ENCODE data around the gene MYRF.

The MYRF gene

DNA sequence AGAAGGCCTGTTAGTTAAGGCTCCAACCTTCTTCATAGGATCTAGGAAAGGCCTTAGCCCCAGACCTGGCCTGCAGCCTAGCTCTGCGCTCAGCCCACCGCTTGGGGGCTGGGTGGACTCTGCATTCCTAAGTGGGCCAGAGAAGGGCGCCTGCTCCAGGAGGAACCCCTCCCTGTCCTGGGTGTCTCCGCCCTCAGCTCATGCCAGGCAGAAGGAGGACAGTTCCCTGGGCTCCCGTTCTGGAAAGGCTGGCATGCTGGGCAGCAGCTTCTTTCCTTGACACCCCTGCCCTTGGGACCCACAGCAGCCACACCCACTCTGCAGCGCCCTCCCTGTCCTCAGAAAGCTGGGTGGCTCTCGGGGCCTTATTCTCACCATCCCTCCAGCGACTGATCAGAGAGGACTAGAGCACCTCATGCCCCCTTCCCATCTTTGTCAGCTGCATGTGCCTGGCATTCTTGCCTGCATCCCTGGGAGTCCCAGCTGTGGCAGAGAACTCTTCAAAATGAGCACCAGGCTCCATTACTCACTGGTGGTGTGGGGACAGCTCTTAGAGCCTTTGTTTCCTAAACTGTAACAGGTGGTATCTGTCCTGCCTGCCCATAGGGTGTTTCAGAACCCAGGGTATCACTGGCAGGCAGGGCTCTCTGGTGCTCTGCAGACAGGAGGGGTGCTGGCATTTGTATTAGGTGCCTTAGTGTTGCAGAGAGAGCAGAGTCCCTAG is 20.3 kb upstream of the MYRF start:
- in situ Hi-C loops (cut with HindIII; ENCODE audit: low sequenced_read_pairs), result no loop called here
- TF ChIP-seq, protein P1, sequence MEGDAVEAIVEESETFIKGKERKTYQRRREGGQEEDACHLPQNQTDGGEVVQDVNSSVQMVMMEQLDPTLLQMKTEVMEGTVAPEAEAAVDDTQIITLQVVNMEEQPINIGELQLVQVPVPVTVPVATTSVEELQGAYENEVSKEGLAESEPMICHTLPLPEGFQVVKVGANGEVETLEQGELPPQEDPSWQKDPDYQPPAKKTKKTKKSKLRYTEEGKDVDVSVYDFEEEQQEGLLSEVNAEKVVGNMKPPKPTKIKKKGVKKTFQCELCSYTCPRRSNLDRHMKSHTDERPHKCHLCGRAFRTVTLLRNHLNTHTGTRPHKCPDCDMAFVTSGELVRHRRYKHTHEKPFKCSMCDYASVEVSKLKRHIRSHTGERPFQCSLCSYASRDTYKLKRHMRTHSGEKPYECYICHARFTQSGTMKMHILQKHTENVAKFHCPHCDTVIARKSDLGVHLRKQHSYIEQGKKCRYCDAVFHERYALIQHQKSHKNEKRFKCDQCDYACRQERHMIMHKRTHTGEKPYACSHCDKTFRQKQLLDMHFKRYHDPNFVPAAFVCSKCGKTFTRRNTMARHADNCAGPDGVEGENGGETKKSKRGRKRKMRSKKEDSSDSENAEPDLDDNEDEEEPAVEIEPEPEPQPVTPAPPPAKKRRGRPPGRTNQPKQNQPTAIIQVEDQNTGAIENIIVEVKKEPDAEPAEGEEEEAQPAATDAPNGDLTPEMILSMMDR (IDR thresholded peaks at IDR 0.05; ENCODE audit: low read depth, low read length), result no peak
- H3K4me3 ChIP-seq (ENCODE audit: low read depth, low read length), result no peak overlapping the region
- no peak for DNase-seq (ENCODE audit: low read depth, low spot score)

DNA sequence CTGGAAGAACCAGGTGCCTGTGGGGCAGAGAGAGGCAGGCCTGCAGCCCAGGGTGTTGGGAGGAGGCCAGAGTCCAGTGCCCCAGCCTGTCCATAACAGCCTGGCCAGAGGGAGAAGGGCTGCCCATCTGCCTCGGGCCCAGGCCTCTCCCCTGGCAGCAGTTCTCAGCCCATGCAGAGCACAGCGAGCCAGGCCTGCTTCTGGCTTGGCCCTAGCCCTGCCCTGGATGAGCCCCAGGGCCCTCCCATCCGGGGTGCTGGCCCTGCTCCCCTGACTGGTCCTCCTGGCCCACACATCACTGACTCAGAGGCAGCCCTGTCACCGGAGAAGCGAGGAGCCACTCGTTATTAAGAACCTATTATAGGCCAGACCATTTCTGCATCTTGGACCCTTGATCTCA is 19.7 kb upstream of the MYRF start:
- no peak overlapping the region for H3K4me3 ChIP-seq (ENCODE audit: low read depth, low read length)
- TF ChIP-seq, protein P1 (IDR thresholded peaks at IDR 0.05; ENCODE audit: low read depth, low read length), result no peak
- in situ Hi-C loops (cut with HindIII; ENCODE audit: low sequenced_read_pairs), result no loop called here
- DNase-seq (ENCODE audit: low read depth, low spot score), result no peak

DNA sequence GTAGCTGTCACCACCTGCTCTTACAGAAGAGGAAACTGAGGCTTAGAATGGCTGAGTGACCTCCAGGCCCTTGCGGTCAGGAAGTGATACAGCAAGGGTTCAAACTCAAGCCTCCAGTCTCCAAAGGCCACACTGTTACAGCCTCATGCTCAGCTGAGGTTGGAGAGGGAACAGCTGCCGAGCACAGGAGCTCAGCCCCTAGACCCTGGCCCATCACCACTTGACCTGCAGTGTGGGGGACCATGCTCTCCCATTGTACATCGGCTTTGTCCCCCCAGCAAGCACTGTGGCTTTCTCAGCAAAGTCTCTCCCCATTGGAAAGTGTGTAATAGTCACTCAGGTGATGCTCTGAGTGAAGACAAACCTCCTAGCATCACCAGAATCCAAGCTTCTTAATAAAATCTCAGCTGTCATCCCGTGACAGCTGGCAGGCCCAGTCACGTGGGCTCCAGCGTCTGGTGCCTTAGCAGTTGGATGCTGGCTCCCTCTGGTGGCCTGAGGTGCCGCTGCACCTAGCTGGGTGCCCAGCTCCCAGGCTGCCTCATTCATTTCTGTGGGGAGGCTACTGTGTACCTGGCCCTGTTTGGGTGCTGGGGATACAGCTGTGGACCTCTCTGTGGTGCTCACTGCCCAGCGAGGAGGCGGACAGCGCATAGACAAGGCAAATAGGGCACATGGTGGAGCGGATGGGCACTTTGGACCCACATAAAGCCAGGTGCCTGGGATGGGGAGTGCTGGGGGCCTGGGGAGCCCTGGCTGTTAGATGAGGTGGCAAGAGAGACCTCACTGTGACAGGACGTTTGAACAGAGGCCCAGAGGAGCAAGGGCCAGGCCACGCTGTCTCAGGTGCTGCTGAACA is 19.1 kb upstream of the MYRF start:
- no peak overlapping the region for H3K4me3 ChIP-seq (ENCODE audit: low read depth, low read length)
- in situ Hi-C loops (cut with HindIII; ENCODE audit: low sequenced_read_pairs), result no loop called here
- DNase-seq (ENCODE audit: low read depth, low spot score), result peak; percentile 74
- TF ChIP-seq, protein P1 (IDR thresholded peaks at IDR 0.05; ENCODE audit: low read depth, low read length), result peak; percentile 100

DNA sequence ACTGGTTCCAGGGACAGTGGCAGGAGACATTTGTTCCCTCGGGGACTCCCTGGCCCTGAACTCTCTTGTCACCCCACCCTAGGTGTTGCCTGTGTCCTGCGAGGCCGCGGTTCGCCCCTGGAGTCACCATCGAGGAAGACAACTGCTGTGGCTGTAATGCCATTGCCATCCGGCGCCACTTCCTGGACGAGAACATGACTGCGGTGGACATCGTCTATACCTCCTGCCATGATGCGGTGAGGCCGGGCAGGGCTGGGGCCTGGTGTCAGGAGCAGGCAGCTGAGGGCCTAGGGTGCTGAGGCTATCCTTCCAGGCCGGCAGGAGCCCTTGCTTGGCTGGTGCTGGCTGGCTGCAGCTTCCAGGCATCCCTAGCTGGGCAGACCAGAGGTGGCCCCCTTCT is 17.7 kb upstream of the MYRF start:
- in situ Hi-C loops (cut with HindIII; ENCODE audit: low sequenced_read_pairs), result no loop called here
- no peak for DNase-seq (ENCODE audit: low read depth, low spot score)
- TF ChIP-seq, protein P1 (IDR thresholded peaks at IDR 0.05; ENCODE audit: low read depth, low read length), result no peak
- no peak overlapping the region for H3K4me3 ChIP-seq (ENCODE audit: low read depth, low read length)

DNA sequence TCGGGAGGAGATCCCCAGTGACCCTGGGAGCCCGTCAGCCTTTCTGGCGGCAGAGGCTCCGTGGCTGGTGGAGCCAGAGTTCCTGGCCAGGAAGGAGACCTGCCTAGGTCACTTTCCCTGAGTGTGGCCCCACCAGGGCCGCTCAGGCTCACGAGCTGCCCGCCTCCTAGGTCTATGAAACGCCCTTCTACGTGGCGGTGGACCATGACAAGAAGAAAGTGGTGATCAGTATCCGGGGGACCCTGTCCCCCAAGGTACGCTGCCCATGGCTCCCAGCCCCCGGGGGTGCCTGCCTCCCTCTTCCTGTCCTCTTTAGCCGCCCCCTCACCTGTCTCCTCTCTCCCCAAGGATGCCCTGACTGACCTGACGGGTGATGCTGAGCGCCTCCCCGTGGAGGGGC is 17.0 kb upstream of the MYRF start:
- in situ Hi-C loops (cut with HindIII; ENCODE audit: low sequenced_read_pairs), result no loop called here
- no peak overlapping the region for H3K4me3 ChIP-seq (ENCODE audit: low read depth, low read length)
- TF ChIP-seq, protein P1 (IDR thresholded peaks at IDR 0.05; ENCODE audit: low read depth, low read length), result no peak
- DNase-seq (ENCODE audit: low read depth, low spot score), result no peak

DNA sequence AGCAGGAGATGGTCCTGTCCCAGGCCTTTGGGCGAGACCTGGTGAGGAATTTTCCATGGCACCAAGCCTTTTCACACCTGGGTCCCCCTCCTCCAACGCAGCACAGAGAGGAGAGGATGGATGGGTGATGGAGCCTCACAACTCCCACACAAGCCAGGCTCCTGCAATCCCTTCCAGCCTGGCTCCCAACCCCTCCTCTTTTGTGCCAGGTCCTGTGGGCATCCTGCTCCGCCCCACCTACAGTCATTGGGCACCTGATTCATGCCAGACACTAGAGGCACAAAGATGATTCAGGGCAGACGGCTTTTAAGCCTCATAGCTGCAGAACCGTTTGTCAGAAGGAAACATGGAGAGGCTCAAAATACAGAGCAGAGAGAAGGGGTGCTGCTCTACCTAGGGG is 16.1 kb upstream of the MYRF start:
- no peak for DNase-seq (ENCODE audit: low read depth, low spot score)
- in situ Hi-C loops (cut with HindIII; ENCODE audit: low sequenced_read_pairs), result no loop called here
- TF ChIP-seq, protein P1 (IDR thresholded peaks at IDR 0.05; ENCODE audit: low read depth, low read length), result no peak
- H3K4me3 ChIP-seq (ENCODE audit: low read depth, low read length), result no peak overlapping the region

All from astrocyte of the spinal cord (primary cell).